GM21717 (cell line): ENCODE data around the gene TLL1.

Source experiments
- ATAC-seq: cut with Tn5 transposase; IDR thresholded peaks from one replicate; pipeline ENCODE4 v1.9.1; 2021; ENCODE audit warnings: mild to moderate bottlenecking, moderate library complexity; ENCODE audit not compliant: unreplicated experiment

The TLL1 gene

DNA sequence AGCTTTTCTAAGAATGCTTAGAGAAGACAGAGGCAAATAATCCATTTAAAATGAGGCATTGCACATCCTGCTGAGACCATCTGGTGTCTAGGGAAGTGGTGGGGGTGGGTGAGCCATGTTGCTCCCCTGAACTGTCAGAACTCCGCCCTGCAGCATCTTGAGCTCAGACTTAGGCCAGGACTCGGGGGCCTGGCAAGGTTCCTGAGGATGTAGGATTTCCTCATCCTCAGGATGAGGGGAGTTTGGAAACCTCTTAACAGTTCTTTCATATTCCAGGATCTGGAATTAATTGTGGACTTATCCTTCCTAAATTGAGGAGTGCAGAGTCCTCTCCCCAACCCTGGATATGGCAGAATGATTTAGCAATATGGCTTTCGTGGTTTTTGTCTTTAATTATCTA, 6.6 kb downstream of the TLL1 start:
- ATAC-seq: no peak

DNA sequence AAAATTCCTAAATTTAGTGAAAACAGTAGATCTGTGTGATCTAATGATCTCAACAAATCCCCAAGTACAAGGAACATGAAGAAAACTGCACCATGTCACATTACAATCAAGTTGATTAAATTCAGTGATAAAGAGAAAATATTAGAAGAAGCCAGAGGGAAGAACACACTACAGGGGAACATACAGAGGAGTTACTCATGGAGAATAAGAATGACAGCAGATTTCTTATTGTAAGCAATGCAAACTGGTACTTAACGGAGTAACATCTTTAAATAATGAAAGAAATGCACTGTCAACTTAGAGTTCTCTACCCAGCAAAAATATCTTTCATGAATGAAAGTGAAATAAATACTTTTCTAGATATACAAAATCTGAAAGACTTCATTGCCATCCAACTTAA, 21.1 kb downstream of the TLL1 start:
- ATAC-seq: no peak

DNA sequence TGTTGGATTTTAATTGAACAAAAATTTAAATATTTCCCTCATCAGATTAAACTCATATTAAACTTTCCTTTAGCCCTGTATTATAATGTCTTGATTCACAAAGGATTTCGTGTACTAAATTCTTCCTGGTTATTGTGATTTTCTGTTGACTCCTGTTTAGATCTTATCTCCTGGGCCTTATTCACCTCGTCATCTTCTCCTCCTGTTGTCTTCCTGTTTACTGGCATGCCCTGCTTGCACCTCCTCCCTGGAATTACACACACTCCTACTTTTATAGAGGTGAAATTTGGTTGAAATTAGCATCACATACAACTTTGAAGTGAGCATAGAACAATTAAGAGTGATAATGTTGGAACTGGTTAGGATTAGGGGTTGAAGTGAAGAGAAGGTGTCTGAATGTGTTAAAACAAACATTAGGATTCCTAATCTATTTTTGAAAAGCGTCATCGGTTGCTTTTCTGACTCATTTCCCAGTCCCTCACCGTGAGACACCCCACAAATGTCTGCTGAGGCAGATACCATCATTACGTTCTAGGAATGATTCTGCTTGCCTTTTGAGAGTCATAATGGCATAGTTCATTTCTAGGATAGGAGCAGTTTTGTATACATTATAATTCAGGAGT, 32.5 kb downstream of the TLL1 start:
- no peak for ATAC-seq

DNA sequence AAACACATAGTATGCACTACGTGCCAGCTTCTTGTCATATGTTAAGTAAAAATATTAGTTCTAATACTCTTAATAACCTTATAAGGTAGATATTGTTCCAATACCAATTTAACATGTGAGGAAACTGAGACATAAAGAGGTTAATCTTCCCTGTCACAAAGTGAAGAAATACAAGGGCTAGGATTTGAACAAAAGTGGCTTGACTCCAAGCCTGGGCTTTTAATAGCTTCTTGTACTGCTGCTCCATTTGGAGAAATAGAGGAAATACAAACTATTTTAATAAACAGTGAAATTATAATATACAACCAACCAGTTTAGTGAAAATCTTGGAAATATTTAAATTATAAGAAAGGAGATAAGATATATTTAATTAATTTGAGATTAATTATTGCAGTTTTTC, 33.2 kb downstream of the TLL1 start:
- ATAC-seq: no peak

DNA sequence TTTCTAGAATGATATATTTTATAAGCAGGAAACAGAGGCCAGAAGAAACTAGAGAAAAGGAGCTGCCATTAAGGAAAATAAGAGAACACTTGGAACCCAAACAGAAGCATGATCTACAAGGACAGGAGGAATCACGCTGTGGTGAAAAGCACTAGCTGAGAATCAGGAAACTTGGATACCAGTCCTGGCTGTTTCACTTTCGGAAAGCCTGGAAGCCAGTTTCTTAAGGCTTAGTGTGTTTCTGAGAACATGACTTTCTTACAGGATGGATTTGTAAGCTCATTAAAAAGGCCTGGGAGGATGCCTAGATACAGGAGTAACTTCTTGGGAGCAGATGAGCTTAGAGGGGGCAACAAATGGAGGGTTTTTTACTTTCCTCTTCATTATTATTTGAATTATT, 36.9 kb downstream of the TLL1 start:
- ATAC-seq: no peak

DNA sequence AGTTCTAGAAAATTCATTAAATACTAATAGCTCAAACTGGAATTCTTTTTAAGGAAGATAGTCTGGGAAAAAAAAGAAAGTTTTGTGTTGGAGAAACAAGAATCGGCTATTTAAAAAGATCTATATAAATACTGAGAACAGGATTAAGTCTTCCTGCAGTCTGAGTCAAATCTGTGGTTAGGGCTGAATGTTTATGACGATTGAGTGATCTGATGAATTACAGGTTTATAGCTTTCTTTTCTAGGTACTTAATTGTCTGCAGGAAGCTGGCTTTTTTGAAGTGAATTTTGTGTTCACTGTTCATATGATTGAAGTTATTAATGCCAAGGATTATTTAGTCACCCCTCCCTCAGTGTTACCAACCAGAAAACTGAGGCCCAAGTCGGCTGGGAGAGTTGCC, 42.2 kb downstream of the TLL1 start:
- ATAC-seq: no peak

DNA sequence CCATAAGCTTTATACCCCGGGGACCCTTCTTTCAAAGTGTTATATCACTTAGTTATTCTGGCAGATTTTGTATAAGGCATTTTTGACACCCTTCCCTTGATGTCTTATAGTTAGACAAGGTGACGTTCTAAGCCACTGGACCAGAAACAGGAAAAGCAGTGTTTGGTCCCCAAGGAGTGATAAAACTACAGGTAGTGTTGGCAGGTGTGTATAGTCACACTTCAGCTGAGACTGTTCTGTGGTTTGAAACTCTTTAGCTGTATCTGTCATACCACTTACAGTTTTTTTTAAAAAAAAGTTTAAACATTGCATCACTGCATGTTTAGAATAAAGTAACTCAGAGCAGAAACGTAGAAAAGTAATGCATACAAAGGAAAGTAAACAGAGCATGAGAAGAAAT, 48.5 kb downstream of the TLL1 start:
- ATAC-seq: no peak

DNA sequence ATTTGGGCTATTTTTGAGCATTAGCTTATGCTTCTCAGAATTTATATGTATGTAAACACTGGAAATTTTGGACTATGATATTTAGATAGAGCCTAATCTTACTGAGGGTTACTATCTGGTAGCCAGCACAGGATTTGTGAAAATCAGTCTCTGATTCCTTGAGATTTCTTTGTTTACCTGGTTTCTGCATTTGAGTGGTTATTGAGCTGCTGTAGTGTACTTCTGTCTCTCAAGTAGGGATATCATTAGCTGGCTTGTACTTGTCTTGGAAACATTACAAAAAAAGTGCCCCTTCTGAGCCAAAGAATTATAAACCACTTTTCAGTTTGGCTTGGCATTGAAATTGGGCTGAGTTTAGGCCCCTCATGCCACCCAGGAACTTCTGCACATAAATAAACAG, 49.7 kb downstream of the TLL1 start:
- ATAC-seq: no peak

DNA sequence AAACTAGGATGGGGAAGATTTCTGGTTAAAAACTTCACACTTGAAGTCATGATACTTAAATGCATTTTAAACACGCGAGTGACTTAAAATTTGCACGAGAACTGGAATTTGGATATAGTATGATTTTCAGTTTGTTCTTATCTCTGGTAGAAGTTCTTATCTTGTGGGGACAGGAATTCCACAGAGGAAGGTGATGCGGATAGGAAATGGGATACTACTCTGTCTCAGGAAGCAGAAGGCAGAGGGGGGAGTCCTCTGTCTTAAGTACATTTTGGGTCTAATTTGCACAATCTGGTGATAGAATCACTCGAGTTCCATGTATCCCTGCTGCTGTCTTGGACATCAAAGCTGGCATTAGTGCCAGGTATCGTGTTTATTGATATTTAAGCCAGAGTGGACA, 53.3 kb downstream of the TLL1 start:
- ATAC-seq: no peak

DNA sequence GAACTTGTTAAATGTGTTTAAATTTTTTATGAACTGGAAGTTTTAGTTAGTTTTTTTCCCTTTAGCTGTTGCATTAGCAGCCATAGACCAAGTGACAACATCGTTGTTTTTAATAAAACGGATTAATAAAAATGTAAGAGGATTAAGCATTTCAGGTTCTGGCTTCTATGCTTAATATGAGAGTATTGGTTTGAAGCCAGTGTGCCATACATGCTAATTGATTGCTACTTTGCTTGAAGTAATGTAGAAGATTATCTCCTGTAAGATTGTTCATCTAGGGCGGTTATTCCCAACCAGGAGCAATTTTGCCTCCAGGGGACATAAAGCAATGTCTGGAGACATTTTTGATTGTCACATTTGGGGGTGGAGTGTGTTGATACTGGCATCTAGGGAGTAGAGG, 54.3 kb downstream of the TLL1 start:
- ATAC-seq: no peak

DNA sequence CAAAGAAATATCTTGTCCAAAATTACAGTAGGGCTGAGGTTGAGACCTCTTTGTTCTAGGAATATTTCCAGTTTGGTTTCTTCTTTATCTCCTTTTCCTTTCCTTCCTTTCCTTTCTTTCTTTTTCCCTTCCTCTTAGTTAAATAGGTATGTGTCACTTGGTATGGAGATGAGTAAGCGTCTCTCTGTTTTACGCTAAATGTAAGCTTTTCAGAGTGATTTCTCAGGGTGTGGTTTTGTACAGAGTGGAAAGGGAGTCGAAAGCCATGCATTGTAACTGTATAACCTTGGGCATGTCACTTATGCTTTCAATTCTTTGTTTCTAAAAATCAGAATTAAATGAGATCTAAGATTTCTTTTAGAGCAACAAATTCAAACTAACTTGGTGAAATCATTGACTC, 54.8 kb downstream of the TLL1 start:
- no peak for ATAC-seq

DNA sequence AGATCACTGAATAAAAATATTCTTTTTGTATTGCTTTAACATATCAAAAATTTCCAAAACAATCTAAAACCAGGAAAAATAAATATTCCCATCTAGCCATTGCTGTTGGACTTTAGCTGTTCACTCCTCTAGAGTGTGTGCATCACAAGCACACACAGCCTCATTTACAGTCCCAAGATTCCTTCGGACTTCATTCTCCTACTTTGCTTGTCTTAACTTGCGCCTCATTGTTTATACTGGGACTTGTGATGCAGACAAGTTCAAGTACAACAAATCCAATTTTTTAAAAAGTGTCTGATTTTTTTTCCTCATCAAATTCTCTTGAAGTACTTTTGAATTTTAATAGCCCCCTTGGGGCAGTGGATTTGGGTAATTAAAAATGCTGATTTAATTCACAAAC, 55.6 kb downstream of the TLL1 start:
- ATAC-seq: no peak

DNA sequence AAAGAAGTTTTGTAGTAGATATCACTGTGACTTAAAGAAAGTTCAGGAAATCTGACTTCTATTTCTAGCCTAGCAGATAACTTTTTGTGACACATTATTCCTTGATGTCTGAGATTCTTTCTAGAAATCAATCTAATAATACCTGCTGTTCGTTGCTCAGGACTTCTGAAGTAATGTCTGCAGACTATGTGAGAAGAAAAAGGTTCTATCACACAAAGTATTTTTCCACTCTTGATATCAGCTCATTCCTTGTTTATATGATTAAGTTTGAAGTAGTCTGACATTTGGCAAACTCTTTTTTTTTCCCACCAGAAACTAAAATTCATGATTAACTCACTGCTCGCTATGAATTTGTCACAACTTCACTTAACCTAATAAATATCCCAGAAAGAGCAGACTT, 56.6 kb downstream of the TLL1 start:
- no peak for ATAC-seq

DNA sequence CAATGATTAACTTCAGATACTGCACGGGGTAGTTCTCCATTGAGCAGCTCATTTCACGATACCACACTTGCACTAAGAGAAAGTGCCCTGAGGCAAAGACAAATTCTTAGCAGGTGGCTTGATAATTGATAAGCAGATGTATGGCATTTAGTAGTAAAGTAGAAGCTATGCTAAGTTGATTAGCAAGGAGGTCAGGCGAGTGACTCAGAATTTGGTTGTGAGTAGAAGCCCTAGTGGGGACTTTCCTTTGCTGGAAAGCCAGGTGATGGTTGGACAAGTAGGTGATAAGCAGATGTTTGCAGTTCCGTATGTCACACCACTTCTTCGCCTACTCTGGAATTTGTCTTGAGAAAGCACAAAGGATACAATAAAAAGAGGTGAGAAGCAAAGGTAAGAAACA, 58.7 kb downstream of the TLL1 start:
- ATAC-seq: no peak

DNA sequence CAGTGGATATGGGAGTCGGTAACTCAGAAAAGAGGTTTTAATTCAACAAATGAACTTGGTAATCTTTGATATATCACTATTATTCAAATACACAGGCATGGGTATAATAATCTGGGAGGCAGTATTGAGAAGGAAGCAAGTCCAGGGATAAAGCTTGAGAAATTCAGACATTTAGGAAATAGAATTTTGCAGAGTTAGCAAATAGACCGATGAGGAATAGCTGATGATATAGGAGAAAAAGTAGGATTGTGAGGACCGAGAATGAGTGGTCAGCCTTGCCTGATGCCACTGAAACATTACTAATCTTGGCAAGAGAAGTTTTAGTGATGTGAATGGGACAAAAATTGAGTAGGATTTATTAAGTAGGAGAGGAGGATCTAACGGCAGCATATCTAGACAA, 71.9 kb downstream of the TLL1 start:
- no peak for ATAC-seq

DNA sequence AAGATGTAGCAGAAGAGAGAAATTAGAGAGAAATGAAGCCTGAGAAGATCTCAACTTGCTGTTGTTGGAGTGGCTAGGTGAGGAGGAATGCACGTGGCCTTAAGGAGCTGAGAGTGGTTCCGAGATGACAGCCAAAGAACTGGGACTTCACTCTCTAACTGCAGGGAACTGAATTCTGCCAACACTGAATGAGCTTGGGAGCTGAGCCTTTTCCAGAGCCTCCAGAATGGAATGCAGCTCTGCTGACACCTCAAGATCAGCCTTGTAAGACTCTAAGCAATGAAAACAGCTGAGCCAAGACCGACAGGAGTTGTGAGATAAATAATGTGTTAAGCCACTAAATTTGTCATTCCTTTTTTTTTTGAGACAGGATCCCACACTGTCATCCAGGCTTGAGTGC, 73.0 kb downstream of the TLL1 start:
- ATAC-seq: no peak

DNA sequence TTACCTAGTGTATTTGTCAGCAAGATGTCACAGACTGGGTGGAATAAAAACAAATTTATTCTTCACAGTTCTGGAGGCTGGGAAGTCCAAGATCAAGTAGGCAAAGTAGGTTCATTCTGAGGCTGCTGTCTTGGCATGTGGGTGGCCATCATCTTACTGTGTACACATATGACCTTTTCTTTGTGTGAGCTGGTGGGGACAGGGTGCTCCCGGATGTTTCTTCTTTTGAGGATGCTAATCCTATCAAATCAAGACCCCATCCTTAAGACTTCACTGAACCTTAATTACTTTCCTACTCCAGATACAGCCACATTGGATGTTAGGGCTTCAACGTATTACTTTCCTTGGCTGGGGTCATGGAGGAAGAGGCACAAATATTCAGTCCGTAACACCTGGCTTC, 74.0 kb downstream of the TLL1 start:
- ATAC-seq: no peak

DNA sequence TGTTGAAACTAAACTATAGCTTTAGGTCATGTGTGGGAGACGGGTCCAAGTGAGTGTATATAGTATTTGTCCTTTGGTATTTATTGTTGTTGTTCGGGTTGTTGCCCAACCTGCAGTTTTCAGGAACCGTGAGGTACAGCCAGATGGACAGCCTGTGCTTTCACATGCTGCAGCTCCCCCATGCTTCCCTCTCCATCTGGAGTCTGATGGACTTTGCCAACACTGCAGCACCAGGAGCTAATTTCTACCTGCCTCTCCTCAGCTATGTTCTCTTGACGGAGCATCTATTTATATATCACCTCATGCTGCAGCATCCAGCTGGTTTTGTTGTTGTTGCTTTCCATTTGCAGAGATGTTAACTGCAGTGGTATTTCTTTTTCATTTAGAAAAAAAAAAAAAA, 80.1 kb downstream of the TLL1 start:
- no peak for ATAC-seq

DNA sequence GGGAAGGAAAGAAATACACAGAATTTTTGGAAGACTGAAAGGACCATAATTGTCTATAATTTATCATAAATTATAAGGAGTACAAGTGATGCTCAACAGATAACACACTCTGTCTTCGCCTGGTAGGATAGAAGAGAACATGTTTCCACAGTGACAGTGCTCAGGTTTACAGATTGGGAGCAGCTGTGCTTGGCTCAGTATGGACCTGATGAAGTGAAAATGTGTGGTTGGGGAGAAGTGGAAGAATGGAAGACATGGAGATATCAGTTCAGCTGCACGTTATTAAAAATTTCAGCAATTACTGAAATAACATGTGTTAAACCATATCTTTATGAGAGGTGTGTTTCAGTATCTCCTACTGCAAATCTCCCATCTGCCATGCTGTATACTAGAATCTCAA, 90.6 kb downstream of the TLL1 start:
- no peak for ATAC-seq

DNA sequence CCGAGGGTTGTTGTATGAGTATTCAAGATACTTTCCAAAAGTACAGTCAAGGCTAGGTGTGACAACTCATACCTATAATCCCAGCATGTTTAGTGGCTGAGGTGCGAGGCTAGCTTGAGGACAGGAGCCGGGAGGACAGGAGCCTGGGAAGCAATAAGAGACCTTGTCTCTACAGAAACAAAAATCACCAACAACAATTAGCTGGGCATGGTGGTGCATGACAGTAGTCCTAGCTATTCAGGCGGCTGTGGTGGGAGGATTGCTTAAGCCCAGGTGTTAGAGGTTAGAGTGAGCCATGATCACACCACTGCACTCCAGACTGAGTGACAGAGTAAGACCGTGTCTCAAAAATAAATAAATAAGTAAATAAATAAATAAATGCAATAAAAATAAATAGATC, 91.6 kb downstream of the TLL1 start:
- no peak for ATAC-seq

DNA sequence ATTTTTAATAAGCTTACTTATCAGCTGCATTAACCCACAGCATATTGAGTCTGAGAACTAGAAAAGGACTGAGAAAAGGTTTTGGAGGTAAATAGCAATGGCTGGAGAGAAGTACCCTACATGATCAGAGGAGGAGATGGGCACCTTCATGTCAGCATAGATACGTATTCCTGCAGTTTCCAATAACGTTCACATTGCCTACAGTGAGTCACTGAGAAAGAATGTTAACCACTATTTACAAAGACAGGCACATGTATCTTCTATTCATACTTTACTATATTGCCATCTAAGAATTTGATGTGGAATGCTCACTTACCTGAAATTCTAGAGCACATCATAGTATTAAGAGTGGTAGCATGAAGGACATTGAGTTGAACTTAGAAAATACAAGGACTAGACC, 92.5 kb downstream of the TLL1 start:
- no peak for ATAC-seq

DNA sequence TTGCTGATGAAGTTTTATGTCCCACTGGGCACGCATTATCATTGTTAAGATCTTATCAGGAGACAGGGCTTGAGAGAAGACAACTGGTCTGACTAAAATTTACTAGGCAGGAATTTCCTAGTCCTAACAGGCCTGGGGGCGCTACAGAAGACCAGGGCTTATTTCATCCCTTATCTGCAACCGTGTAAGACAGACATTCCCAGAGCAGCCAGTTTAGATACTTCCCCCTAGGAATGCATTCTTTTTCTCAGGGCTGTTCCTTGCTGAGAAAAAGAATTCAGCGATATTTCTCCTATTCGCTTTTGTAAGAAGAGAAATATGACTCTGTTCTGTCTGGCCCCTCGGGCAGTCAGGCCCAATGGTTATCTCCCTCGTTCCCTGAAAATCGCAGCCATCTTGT, 93.8 kb downstream of the TLL1 start:
- no peak for ATAC-seq

DNA sequence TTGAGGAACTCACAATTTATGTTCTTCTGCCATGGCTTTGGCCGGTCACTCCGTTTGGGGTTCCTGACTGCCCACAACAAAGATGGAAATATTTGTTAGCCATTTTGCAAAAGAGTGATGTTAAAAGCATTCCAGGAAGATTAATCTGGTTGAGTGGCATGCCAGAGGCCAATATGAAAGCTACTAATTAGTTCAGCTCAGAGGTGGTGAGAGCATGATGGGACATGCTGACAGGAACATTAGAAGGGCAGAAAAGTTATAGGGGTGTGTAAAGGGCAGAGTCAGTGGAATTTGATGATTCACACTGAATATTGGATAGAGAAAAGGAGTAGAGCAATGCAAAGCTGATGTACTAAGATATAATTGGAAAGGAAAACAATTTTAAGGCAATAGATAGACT, 94.4 kb downstream of the TLL1 start:
- no peak for ATAC-seq
